Measurements from ENCODE around the gene DLST.
A peak's percentile ranks its signal among the peaks of the same experiment; 100 is the strongest.

Gene DLST

DNA sequence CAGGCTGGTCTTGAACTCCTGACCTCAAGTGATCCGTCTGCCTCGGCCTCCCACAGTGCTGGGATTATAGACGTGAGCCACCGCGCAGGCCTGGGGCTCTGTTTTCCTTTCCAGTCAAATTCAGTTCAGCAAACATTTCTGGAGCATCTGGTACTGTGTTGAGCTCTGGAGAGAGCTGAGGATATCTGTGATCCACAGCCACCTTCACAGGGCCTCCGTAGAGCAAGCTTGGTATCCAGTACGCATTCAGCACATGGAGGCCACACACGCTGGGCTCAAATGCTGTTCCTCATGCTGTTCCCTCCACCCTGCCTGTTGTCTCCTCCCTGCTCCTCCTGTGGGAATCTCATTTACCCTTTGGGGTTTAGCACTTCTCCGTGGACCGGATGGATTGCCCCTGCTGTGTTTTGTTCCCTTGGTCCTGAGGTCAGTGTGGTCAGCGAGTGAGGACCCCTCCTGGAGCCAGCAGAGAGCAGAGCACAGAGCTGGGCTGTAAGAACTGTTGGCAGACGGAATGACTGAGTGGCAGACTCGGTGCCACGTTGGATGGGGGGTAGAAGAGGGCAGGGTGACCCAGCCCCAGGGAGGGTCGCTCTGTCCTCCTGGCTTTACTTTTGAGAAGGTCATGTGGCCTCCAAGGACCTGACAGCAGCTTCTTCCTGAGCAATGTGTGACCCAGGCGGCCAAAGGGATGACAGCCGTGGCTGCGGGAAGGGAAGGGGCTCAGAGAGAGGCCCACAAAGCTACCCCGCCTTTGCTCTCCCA lies 40.5 kb downstream of the DLST start:
- Histone ChIP-seq H3K23ac (ENCODE audit: low read length) (no peak overlapping the region), H3K36me3 (ENCODE audit: control insufficient read depth, insufficient read depth, low read length) (no peaks in the 10 kb centered on the region), H3K79me1 (ENCODE audit: low read length) (no peaks in the 10 kb centered on the region), H2BK120ac (ENCODE audit: low read depth, low read length) (no peak overlapping the region), H3K4ac (ENCODE audit: low read depth, low read length) (no peak overlapping the region), H3K27me3 (ENCODE audit: insufficient read depth, low read length, poor library complexity) (no peaks in the 10 kb centered on the region), H3K4me3 (ENCODE audit: low read length) (no peak overlapping the region), H3K27ac (ENCODE audit: low read depth, low read length) (no peak overlapping the region), H3K4me1 (ENCODE audit: control insufficient read depth, low read depth, low read length) (no peaks in the 10 kb centered on the region), H3K18ac (ENCODE audit: low read length) (no peak overlapping the region), H3K9ac (ENCODE audit: low read length) (peak overlapping the region; percentile 57), H3K4me2 (ENCODE audit: low read length) (peak overlapping the region; percentile 32), H2BK15ac (replicated peaks; ENCODE audit: low read depth) (no peak overlapping the region), H3K79me2 (ENCODE audit: control insufficient read depth, insufficient read depth, low read length) (no peaks in the 10 kb centered on the region), H3K56ac (ENCODE audit: low read length) (peak overlapping the region; percentile 79), H4K5ac (ENCODE audit: low read length) (peak overlapping the region; percentile 87), H2BK5ac (ENCODE audit: low read length) (no peak overlapping the region), H4K8ac (ENCODE audit: low read depth, low read length) (no peak overlapping the region), H2AK5ac (ENCODE audit: low read length) (no peak overlapping the region)
- DNase-seq: no peak
- no CpG with 5 or more reads among the region's 19 CpGs for WGBS (ENCODE audit: extremely low coverage, insufficient coverage, low lambda C conversion rate)

GRCh38 chr14:74922752-74923401 lies 41.2 kb downstream of the DLST start, which contains the start of gene RPS6KL1:
TSS of gene RPS6KL1 (minus strand) at chr14:74923260. CDS start at chr14:74921541, 1,719 bp downstream.
- H2BK5ac ChIP-seq (ENCODE audit: low read length): no peak within 1 kb of the TSS
- no peaks in the 10 kb centered on the region for H3K79me1 ChIP-seq (ENCODE audit: low read length)
- DNase-seq: peak; percentile 94
- H3K4me2 ChIP-seq (ENCODE audit: low read length): peak within 1 kb of the TSS; percentile 32
- H3K4me3 ChIP-seq (ENCODE audit: low read length): peak within 1 kb of the TSS; percentile 24
- no peaks in the 10 kb centered on the region for H3K36me3 ChIP-seq (ENCODE audit: control insufficient read depth, insufficient read depth, low read length)
- no peak within 1 kb of the TSS for H2BK120ac ChIP-seq (ENCODE audit: low read depth, low read length)
- no peaks in the 10 kb centered on the region for H3K4me1 ChIP-seq (ENCODE audit: control insufficient read depth, low read depth, low read length)
- H3K27ac ChIP-seq (ENCODE audit: low read depth, low read length): no peak within 1 kb of the TSS
- no peaks in the 10 kb centered on the region for H3K27me3 ChIP-seq (ENCODE audit: insufficient read depth, low read length, poor library complexity)
- no peak within 1 kb of the TSS for H3K4ac ChIP-seq (ENCODE audit: low read depth, low read length)
- no peak within 1 kb of the TSS for H3K18ac ChIP-seq (ENCODE audit: low read length)
- H2BK15ac ChIP-seq (replicated peaks; ENCODE audit: low read depth): no peak within 1 kb of the TSS
- no CpG with 5 or more reads among the region's 51 CpGs for WGBS (ENCODE audit: extremely low coverage, insufficient coverage, low lambda C conversion rate)
- H3K9ac ChIP-seq (ENCODE audit: low read length): peak within 1 kb of the TSS; percentile 57
- no peak within 1 kb of the TSS for H2AK5ac ChIP-seq (ENCODE audit: low read length)
- H3K56ac ChIP-seq (ENCODE audit: low read length): peak within 1 kb of the TSS; percentile 79
- no peak within 1 kb of the TSS for H4K8ac ChIP-seq (ENCODE audit: low read depth, low read length)
- no peaks in the 10 kb centered on the region for H3K79me2 ChIP-seq (ENCODE audit: control insufficient read depth, insufficient read depth, low read length)
- H3K23ac ChIP-seq (ENCODE audit: low read length): no peak within 1 kb of the TSS
- H4K5ac ChIP-seq (ENCODE audit: low read length): peak within 1 kb of the TSS; percentile 87

- no CpG with 5 or more reads among the region's 11 CpGs for WGBS (ENCODE audit: extremely low coverage, insufficient coverage, low lambda C conversion rate)
- Histone ChIP-seq H4K8ac (ENCODE audit: low read depth, low read length) (no peak overlapping the region), H3K36me3 (ENCODE audit: control insufficient read depth, insufficient read depth, low read length) (no peaks in the 10 kb centered on the region), H2AK5ac (ENCODE audit: low read length) (no peak overlapping the region), H3K4me2 (ENCODE audit: low read length) (no peak overlapping the region), H3K18ac (ENCODE audit: low read length) (no peak overlapping the region), H2BK15ac (replicated peaks; ENCODE audit: low read depth) (no peak overlapping the region), H3K4me3 (ENCODE audit: low read length) (no peak overlapping the region), H3K79me1 (ENCODE audit: low read length) (no peaks in the 10 kb centered on the region), H2BK120ac (ENCODE audit: low read depth, low read length) (no peak overlapping the region), H3K79me2 (ENCODE audit: control insufficient read depth, insufficient read depth, low read length) (no peaks in the 10 kb centered on the region), H3K4ac (ENCODE audit: low read depth, low read length) (no peak overlapping the region), H3K4me1 (ENCODE audit: control insufficient read depth, low read depth, low read length) (no peaks in the 10 kb centered on the region), H3K27me3 (ENCODE audit: insufficient read depth, low read length, poor library complexity) (no peaks in the 10 kb centered on the region), H3K9ac (ENCODE audit: low read length) (no peak overlapping the region), H4K5ac (ENCODE audit: low read length) (no peak overlapping the region), H3K23ac (ENCODE audit: low read length) (no peak overlapping the region), H3K27ac (ENCODE audit: low read depth, low read length) (no peak overlapping the region), H3K56ac (ENCODE audit: low read length) (no peak overlapping the region), H2BK5ac (ENCODE audit: low read length) (no peak overlapping the region)
- no peak for DNase-seq
Observed at GRCh38 chr14:74924061-74924460, 42.3 kb downstream of the DLST start.

DNA sequence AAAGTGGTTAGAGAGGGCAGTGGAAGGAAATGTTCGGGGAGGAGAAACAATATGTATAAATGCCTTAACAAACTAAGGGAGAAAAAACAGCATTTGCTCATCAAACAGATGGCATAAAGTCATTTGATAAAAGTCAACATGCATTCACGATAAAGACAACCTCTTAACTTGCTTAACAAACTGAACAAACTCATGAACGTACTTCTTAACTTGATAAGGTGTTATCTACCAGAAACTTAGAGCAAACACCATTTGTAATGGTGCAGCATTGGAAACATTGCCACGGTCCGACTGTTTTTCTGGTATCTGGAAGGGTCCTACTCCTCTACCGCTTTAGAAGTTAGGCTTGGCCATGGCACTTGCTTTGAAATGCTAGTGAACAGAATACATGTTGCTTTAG lies 45.5 kb downstream of the DLST start:
- Histone ChIP-seq H3K79me2 (ENCODE audit: control insufficient read depth, insufficient read depth, low read length) (no peaks in the 10 kb centered on the region), H2BK5ac (ENCODE audit: low read length) (no peak overlapping the region), H3K27me3 (ENCODE audit: insufficient read depth, low read length, poor library complexity) (no peaks in the 10 kb centered on the region), H3K9ac (ENCODE audit: low read length) (no peak overlapping the region), H4K8ac (ENCODE audit: low read depth, low read length) (no peak overlapping the region), H3K18ac (ENCODE audit: low read length) (no peak overlapping the region), H3K4me1 (ENCODE audit: control insufficient read depth, low read depth, low read length) (no peaks in the 10 kb centered on the region), H3K4ac (ENCODE audit: low read depth, low read length) (no peak overlapping the region), H3K79me1 (ENCODE audit: low read length) (no peaks in the 10 kb centered on the region), H2BK120ac (ENCODE audit: low read depth, low read length) (no peak overlapping the region), H3K56ac (ENCODE audit: low read length) (no peak overlapping the region), H2BK15ac (replicated peaks; ENCODE audit: low read depth) (no peak overlapping the region), H3K4me2 (ENCODE audit: low read length) (no peak overlapping the region), H3K4me3 (ENCODE audit: low read length) (no peak overlapping the region), H2AK5ac (ENCODE audit: low read length) (no peak overlapping the region), H3K36me3 (ENCODE audit: control insufficient read depth, insufficient read depth, low read length) (no peaks in the 10 kb centered on the region), H4K5ac (ENCODE audit: low read length) (no peak overlapping the region), H3K23ac (ENCODE audit: low read length) (no peak overlapping the region), H3K27ac (ENCODE audit: low read depth, low read length) (no peak overlapping the region)
- no peak for DNase-seq
- WGBS (ENCODE audit: extremely low coverage, insufficient coverage, low lambda C conversion rate): no CpG with 5 or more reads among the region's 6 CpGs

DNA sequence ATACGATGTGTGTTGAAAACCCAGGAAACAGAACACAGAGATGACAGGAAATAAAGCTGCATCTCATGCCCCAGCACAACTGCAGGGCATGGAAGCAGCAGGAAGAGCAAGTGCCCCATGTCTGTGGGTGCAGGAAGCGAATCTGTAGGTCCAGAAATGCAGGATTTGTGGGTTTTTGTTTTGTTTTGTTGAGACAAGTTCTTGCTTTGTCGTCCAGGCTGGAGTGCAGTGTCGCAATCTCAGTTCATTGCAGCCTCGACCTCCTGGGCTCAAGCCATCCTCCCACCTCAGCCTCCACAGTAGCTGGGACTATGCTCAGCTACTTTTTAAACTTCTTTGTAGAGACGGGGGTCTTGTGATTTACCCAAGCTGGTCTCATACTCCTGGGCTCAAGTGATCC lies 47.5 kb downstream of the DLST start:
- H3K27me3 ChIP-seq (ENCODE audit: insufficient read depth, low read length, poor library complexity): no peaks in the 10 kb centered on the region
- H3K4me1 ChIP-seq (ENCODE audit: control insufficient read depth, low read depth, low read length): no peaks in the 10 kb centered on the region
- no peak overlapping the region for H3K23ac ChIP-seq (ENCODE audit: low read length)
- H2BK5ac ChIP-seq (ENCODE audit: low read length): no peak overlapping the region
- H3K4ac ChIP-seq (ENCODE audit: low read depth, low read length): no peak overlapping the region
- no peak overlapping the region for H4K5ac ChIP-seq (ENCODE audit: low read length)
- H3K79me2 ChIP-seq (ENCODE audit: control insufficient read depth, insufficient read depth, low read length): no peaks in the 10 kb centered on the region
- no peak overlapping the region for H4K8ac ChIP-seq (ENCODE audit: low read depth, low read length)
- no peak overlapping the region for H3K4me2 ChIP-seq (ENCODE audit: low read length)
- H3K36me3 ChIP-seq (ENCODE audit: control insufficient read depth, insufficient read depth, low read length): no peaks in the 10 kb centered on the region
- H3K4me3 ChIP-seq (ENCODE audit: low read length): no peak overlapping the region
- no peak overlapping the region for H2BK120ac ChIP-seq (ENCODE audit: low read depth, low read length)
- no CpG with 5 or more reads among the region's 6 CpGs for WGBS (ENCODE audit: extremely low coverage, insufficient coverage, low lambda C conversion rate)
- H3K9ac ChIP-seq (ENCODE audit: low read length): no peak overlapping the region
- no peak overlapping the region for H3K18ac ChIP-seq (ENCODE audit: low read length)
- DNase-seq: no peak
- no peak overlapping the region for H3K56ac ChIP-seq (ENCODE audit: low read length)
- no peak overlapping the region for H3K27ac ChIP-seq (ENCODE audit: low read depth, low read length)
- H2BK15ac ChIP-seq (replicated peaks; ENCODE audit: low read depth): no peak overlapping the region
- H3K79me1 ChIP-seq (ENCODE audit: low read length): no peaks in the 10 kb centered on the region
- no peak overlapping the region for H2AK5ac ChIP-seq (ENCODE audit: low read length)

All from mesendoderm (in vitro differentiated cells).